Ovary (tissue), 9 donors: Measurements from ENCODE around the gene FAM171A1. TPM values are rescaled to one million over a fixed set of nuclear protein-coding genes. Genes with fewer than 3 reads are reported as not detected.

ENCODE experiments used
- DNase-seq, 5 donors: peaks; one replicate each; pipeline ENCODE4 v3.0.0-alpha.2; 2019 to 2020
- H3K27ac ChIP-seq, 2 donors: fragments of 200-600 bp; one replicate each; pipeline versions ENCODE4 v1.5.1 to v1.8.0; 2019 to 2022
- H3K27me3 ChIP-seq: fragments of 200-600 bp; one replicate; pipeline ENCODE4 v1.8.0; 2022
- H3K36me3 ChIP-seq: fragments of 200-600 bp; sonication (generic); one replicate; pipeline ENCODE4 v1.5.1; 2019
- H3K4me1 ChIP-seq: one replicate; pipeline ENCODE4 v1.8.1; 2013; ENCODE audit warnings: mild to moderate bottlenecking, moderate library complexity; ENCODE audit not compliant: insufficient read depth
- H3K4me3 ChIP-seq: fragments of 200-600 bp; sonication (generic); one replicate; pipeline ENCODE4 v1.5.1; 2017
- H3K9me3 ChIP-seq, 2 donors: fragments of 200-600 bp in 1 of 2; sonication (generic) in 1 of 2; one replicate each; pipeline versions ENCODE4 v1.5.1 to v1.8.1; 2013 to 2019; ENCODE audit warnings: mild to moderate bottlenecking in 1 of 2, moderate library complexity in 1 of 2
- EP300 ChIP-seq: sonication (generic); formaldehyde crosslinking; IDR thresholded peaks from one replicate; pipeline ENCODE4 v1.6.1; 2017; ENCODE audit warnings: antibody characterized with exemption
- POLR2A ChIP-seq: fragments of 450-650 bp; IDR thresholded peaks from one replicate; pipeline ENCODE4 v1.6.1; 2017; ENCODE audit warnings: antibody characterized with exemption, mild to moderate bottlenecking, moderate library complexity
- WGBS, 3 donors: extraction: QIAGEN DNeasy Blood & Tissue Kit in 1 of 3; methylation state at CpG; one replicate each; pipeline versions ENCODE4 v1.1.5 to v1.1.7; 2013 to 2017; 5-methylcytosine and 5-hydroxymethylcytosine counted together
- intact Hi-C, 4 donors: fragments of 100-400 bp; cut with DNase I; formaldehyde crosslinking; loops; one replicate each; pipeline versions ENCODE4 v1.11.0 to v1.15.1; 2022 to 2023
- polyA plus RNA-seq, 2 donors: library from polyadenylated mRNA; stranded (reverse); fragments of 200-250 nt in 1 of 2; fragments of 350-450 nt in 1 of 2; fragmentation: Illumina TruSeq in 1 of 2; extraction: RNeasy Lipid Tissue Mini Kit (QIAGEN cat#74804) in 1 of 2; gene quantifications; one replicate each; pipeline ENCODE4 v1.2.3, GENCODE V29; 2013 to 2014
- total RNA-seq, 7 donors: library from RNA; depleted of rRNA in 2 of 7; stranded (reverse); fragments of >200 nt in 2 of 7; fragmentation: NEBNext Ultra II Directional in 3 of 7; extraction: Animal tissue kit (Norgen Biotek cat#: 25700) in 3 of 7; gene quantifications; one replicate each; pipeline versions ENCODE4 v1.1.0 to v1.2.4, GENCODE V29; 2016 to 2023
- TF ChIP-seq, protein P1 (sequence below), 3 donors: fragments of 450-650 bp in 2 of 3; fragments of 200-600 bp in 1 of 3; IDR thresholded peaks; one replicate each; pipeline versions ENCODE4 v1.5.1 to v1.8.0; 2016 to 2022; ENCODE audit warnings: antibody characterized with exemption in 3 of 3, mild to moderate bottlenecking in 1 of 3
- donor health status: DM: no; HTN: no; CAD: no; lungs with moderate emphysema.
- donor health status: DM: no; HTN: no; CAD: no.
- donor health status: Bipolar disorder and iron deficiency.
- donor health status: DM: yes; HTN: yes; CAD: no.
- donor health status: DM: no; HTN: no; CAD: no.
- donor health status: DM: yes; HTN: yes; CAD: no.

The FAM171A1 gene
- total and polyA plus RNA-seq, 9 donors = 9.1 to 29.1 (median 23.7) TPM

DNA sequence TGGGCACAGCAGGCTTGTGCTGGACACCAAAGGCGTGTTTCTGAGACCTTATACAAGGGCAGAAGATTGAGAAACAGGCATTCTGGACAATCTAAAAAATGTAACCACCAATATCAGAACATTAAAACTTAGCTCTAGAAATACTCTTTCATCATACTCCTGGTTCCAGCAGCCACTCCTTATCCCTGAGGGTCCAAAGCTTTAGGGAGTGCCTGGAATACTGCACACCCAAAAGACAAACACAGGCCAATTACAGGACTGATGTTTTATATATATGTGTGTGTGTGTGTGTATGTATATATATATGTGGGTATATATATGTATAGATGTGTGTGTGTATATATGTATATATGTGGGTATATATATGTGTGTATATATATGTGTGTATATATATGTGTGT lies 39.6 kb downstream of the FAM171A1 start:
- TF ChIP-seq, protein P1, sequence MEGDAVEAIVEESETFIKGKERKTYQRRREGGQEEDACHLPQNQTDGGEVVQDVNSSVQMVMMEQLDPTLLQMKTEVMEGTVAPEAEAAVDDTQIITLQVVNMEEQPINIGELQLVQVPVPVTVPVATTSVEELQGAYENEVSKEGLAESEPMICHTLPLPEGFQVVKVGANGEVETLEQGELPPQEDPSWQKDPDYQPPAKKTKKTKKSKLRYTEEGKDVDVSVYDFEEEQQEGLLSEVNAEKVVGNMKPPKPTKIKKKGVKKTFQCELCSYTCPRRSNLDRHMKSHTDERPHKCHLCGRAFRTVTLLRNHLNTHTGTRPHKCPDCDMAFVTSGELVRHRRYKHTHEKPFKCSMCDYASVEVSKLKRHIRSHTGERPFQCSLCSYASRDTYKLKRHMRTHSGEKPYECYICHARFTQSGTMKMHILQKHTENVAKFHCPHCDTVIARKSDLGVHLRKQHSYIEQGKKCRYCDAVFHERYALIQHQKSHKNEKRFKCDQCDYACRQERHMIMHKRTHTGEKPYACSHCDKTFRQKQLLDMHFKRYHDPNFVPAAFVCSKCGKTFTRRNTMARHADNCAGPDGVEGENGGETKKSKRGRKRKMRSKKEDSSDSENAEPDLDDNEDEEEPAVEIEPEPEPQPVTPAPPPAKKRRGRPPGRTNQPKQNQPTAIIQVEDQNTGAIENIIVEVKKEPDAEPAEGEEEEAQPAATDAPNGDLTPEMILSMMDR (IDR thresholded peaks at IDR 0.05) = no peak
- TF ChIP-seq EP300 (no peak), POLR2A (no peak)
- Histone ChIP-seq H3K27ac (no peak overlapping the region), H3K27me3 (no peaks in the 10 kb centered on the region), H3K36me3 (no peaks in the 10 kb centered on the region), H3K4me3 (no peak overlapping the region), H3K4me1 (peaks cover 5% of the 10 kb centered on the region), H3K9me3 (no peaks in the 10 kb centered on the region)
- no peak for DNase-seq
- WGBS, 3 donors = 95 to 100% (median 96%) methylated on average over 1 of the region's 1 CpG
- intact Hi-C loops = no loop called here

DNA sequence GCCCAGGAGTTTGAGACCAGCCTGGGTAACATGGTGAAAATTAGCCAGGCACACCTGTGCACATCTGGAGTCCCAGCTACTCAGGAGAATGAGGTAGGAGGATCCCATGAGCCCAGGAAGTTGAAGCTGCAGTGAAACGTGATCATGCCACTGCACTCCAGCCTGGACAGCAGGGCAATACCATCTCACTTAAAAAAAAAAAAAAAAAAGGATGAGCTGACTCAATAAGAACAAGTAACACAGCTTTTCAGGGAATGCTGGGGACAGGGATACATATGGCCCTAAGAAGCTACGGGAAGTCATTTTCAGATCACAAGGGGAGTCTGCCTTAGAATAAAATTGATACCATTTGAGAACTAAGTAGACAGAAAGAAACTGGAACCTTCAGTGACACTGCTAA lies 41.7 kb downstream of the FAM171A1 start:
- DNase-seq = no peak
- Histone ChIP-seq H3K4me1 (peaks cover under 1% of the 10 kb centered on the region), H3K9me3 (no peaks in the 10 kb centered on the region), H3K27me3 (no peaks in the 10 kb centered on the region), H3K27ac (no peak overlapping the region), H3K4me3 (no peak overlapping the region), H3K36me3 (no peaks in the 10 kb centered on the region)
- TF ChIP-seq, protein P1 (IDR thresholded peaks at IDR 0.05) = no peak
- TF ChIP-seq POLR2A (no peak), EP300 (no peak)
- WGBS, 3 donors = 76 to 86% (median 81%) methylated on average over 2 of the region's 2 CpGs
- intact Hi-C loops = no loop called here

- intact Hi-C loops = no loop called here
- H3K27me3 ChIP-seq = no peaks in the 10 kb centered on the region
- no peak for DNase-seq
- no peaks in the 10 kb centered on the region for H3K36me3 ChIP-seq
- no peaks in the 10 kb centered on the region for H3K9me3 ChIP-seq
- no peak overlapping the region for H3K27ac ChIP-seq
- no peak for TF ChIP-seq POLR2A
- no peak for TF ChIP-seq EP300
- TF ChIP-seq, protein P1 (IDR thresholded peaks at IDR 0.05) = no peak
- peaks cover 3% of the 10 kb centered on the region for H3K4me1 ChIP-seq
- no peak overlapping the region for H3K4me3 ChIP-seq
- WGBS, 3 donors = 63 to 78% (median 76%) methylated on average over 4 of the region's 4 CpGs
Measured at GRCh38 chr10:15325944-15326284, 45.2 kb downstream of the FAM171A1 start.

DNA sequence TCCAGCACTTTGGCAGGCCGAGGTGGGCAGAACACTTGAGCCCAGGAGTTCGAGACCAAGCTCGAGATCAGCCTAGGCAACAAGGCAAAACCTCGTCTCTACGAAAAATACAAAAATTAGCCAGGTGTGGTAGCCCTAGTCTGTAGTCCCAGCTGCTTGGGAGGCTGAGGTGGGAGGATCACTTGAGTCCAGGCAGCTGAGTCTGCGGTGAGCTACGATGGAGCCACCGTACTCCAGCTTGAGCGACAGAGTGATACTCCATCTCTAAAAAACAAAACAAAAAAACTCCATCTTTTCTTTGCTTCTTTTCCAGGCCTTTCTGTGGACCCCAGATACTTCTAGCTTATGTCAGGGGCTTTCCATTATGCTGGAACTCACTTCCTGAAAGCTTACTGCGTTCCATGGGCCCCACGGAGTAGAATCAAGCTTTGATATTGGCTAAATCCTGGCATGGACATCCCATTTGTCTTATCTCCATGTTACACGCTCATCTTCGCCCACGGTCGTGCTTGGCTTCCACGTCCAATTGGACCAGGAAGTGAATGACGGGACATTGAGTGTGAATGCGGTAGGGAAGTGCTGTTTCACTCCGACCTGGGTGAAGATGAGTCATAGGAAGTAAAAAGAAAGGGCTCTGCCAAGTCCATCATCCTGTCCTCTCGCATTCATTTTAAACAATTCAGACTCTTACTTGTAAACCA lies 45.7 kb downstream of the FAM171A1 start:
- no peak for DNase-seq
- Histone ChIP-seq H3K36me3 (no peaks in the 10 kb centered on the region), H3K4me3 (no peak overlapping the region), H3K9me3 (no peaks in the 10 kb centered on the region), H3K27me3 (no peaks in the 10 kb centered on the region), H3K27ac (no peak overlapping the region), H3K4me1 (peaks cover 3% of the 10 kb centered on the region)
- 81 to 90% (median 88%) methylated on average over 20 of the region's 20 CpGs for WGBS, 3 donors
- intact Hi-C loops = no loop called here
- no peak for TF ChIP-seq EP300
- TF ChIP-seq, protein P1 (IDR thresholded peaks at IDR 0.05) = no peak
- no peak for TF ChIP-seq POLR2A
